Measurements from ENCODE around the gene DUS3L.
"Not testable (repeated sequence)": the region's sequence is repeated elsewhere in the genome, so short reads cannot be mapped to it uniquely, and the experiment has no call there.

The DUS3L gene

GRCh38 chr19:5753743-5754142 is 37.2 kb downstream of the DUS3L start:
- Histone ChIP-seq H3K18ac (ENCODE audit: low read length) (no peak overlapping the region), H3K27ac (ENCODE audit: low read depth, low read length) (no peak overlapping the region), H3K56ac (ENCODE audit: low read length) (no peak overlapping the region), H3K23ac (ENCODE audit: low read length) (no peak overlapping the region), H3K79me1 (ENCODE audit: low read length) (no peaks in the 10 kb centered on the region), H2BK5ac (ENCODE audit: low read length) (no peak overlapping the region), H3K36me3 (ENCODE audit: control insufficient read depth, insufficient read depth, low read length) (no peaks in the 10 kb centered on the region), H3K9ac (ENCODE audit: low read length) (no peak overlapping the region), H2AK5ac (ENCODE audit: low read length) (no peak overlapping the region), H3K4ac (ENCODE audit: low read depth, low read length) (no peak overlapping the region), H3K4me1 (ENCODE audit: control insufficient read depth, low read depth, low read length) (no peaks in the 10 kb centered on the region), H2BK15ac (replicated peaks; ENCODE audit: low read depth) (no peak overlapping the region), H3K4me2 (ENCODE audit: low read length) (no peak overlapping the region), H4K8ac (ENCODE audit: low read depth, low read length) (no peak overlapping the region), H3K4me3 (ENCODE audit: low read length) (no peak overlapping the region), H3K79me2 (ENCODE audit: control insufficient read depth, insufficient read depth, low read length) (no peaks in the 10 kb centered on the region), H2BK120ac (ENCODE audit: low read depth, low read length) (no peak overlapping the region), H4K5ac (ENCODE audit: low read length) (no peak overlapping the region), H3K27me3 (ENCODE audit: insufficient read depth, low read length, poor library complexity) (no peaks in the 10 kb centered on the region)
- DNase-seq, result no peak
- WGBS (ENCODE audit: extremely low coverage, insufficient coverage, low lambda C conversion rate), result no CpG with 5 or more reads among the region's 6 CpGs

- H3K4me2 ChIP-seq (ENCODE audit: low read length), result no peak overlapping the region
- H3K79me1 ChIP-seq (ENCODE audit: low read length), result no peaks in the 10 kb centered on the region
- no peak for DNase-seq
- H3K9ac ChIP-seq (ENCODE audit: low read length), result no peak overlapping the region
- H2AK5ac ChIP-seq (ENCODE audit: low read length), result no peak overlapping the region
- WGBS (ENCODE audit: extremely low coverage, insufficient coverage, low lambda C conversion rate), result no CpG with 5 or more reads among the region's 7 CpGs
- H2BK15ac ChIP-seq (replicated peaks; ENCODE audit: low read depth), result no peak overlapping the region
- H2BK5ac ChIP-seq (ENCODE audit: low read length), result no peak overlapping the region
- H3K27ac ChIP-seq (ENCODE audit: low read depth, low read length), result no peak overlapping the region
- no peak overlapping the region for H3K4ac ChIP-seq (ENCODE audit: low read depth, low read length)
- no peak overlapping the region for H3K18ac ChIP-seq (ENCODE audit: low read length)
- no peaks in the 10 kb centered on the region for H3K79me2 ChIP-seq (ENCODE audit: control insufficient read depth, insufficient read depth, low read length)
- H4K5ac ChIP-seq (ENCODE audit: low read length), result no peak overlapping the region
- no peak overlapping the region for H3K4me3 ChIP-seq (ENCODE audit: low read length)
- H3K27me3 ChIP-seq (ENCODE audit: insufficient read depth, low read length, poor library complexity), result no peaks in the 10 kb centered on the region
- H3K56ac ChIP-seq (ENCODE audit: low read length), result no peak overlapping the region
- no peak overlapping the region for H2BK120ac ChIP-seq (ENCODE audit: low read depth, low read length)
- no peaks in the 10 kb centered on the region for H3K36me3 ChIP-seq (ENCODE audit: control insufficient read depth, insufficient read depth, low read length)
- no peak overlapping the region for H4K8ac ChIP-seq (ENCODE audit: low read depth, low read length)
- H3K23ac ChIP-seq (ENCODE audit: low read length), result no peak overlapping the region
- H3K4me1 ChIP-seq (ENCODE audit: control insufficient read depth, low read depth, low read length), result no peaks in the 10 kb centered on the region
Observed at GRCh38 chr19:5751709-5752108, 39.3 kb downstream of the DUS3L start.

GRCh38 chr19:5749505-5749904 is 41.5 kb downstream of the DUS3L start:
- Histone ChIP-seq H3K4me3 (ENCODE audit: low read length) (no peak overlapping the region), H3K79me2 (ENCODE audit: control insufficient read depth, insufficient read depth, low read length) (no peaks in the 10 kb centered on the region), H3K18ac (ENCODE audit: low read length) (no peak overlapping the region), H3K36me3 (ENCODE audit: control insufficient read depth, insufficient read depth, low read length) (no peaks in the 10 kb centered on the region), H3K27me3 (ENCODE audit: insufficient read depth, low read length, poor library complexity) (no peaks in the 10 kb centered on the region), H2BK5ac (ENCODE audit: low read length) (no peak overlapping the region), H2BK120ac (ENCODE audit: low read depth, low read length) (no peak overlapping the region), H4K5ac (ENCODE audit: low read length) (no peak overlapping the region), H2AK5ac (ENCODE audit: low read length) (no peak overlapping the region), H2BK15ac (replicated peaks; ENCODE audit: low read depth) (no peak overlapping the region), H3K79me1 (ENCODE audit: low read length) (no peaks in the 10 kb centered on the region), H3K56ac (ENCODE audit: low read length) (no peak overlapping the region), H3K23ac (ENCODE audit: low read length) (no peak overlapping the region), H3K27ac (ENCODE audit: low read depth, low read length) (no peak overlapping the region), H3K4me1 (ENCODE audit: control insufficient read depth, low read depth, low read length) (no peaks in the 10 kb centered on the region), H4K8ac (ENCODE audit: low read depth, low read length) (no peak overlapping the region), H3K4me2 (ENCODE audit: low read length) (no peak overlapping the region), H3K9ac (ENCODE audit: low read length) (no peak overlapping the region), H3K4ac (ENCODE audit: low read depth, low read length) (no peak overlapping the region)
- no peak for DNase-seq
- no CpG with 5 or more reads among the region's 5 CpGs for WGBS (ENCODE audit: extremely low coverage, insufficient coverage, low lambda C conversion rate)

- H3K27ac ChIP-seq (ENCODE audit: low read depth, low read length); H2BK15ac ChIP-seq (replicated peaks; ENCODE audit: low read depth); H2BK120ac ChIP-seq (ENCODE audit: low read depth, low read length); H3K36me3 ChIP-seq (ENCODE audit: control insufficient read depth, insufficient read depth, low read length); H4K8ac ChIP-seq (ENCODE audit: low read depth, low read length); H2BK5ac ChIP-seq (ENCODE audit: low read length); H3K56ac ChIP-seq (ENCODE audit: low read length); H3K4me2 ChIP-seq (ENCODE audit: low read length); H4K5ac ChIP-seq (ENCODE audit: low read length); H3K27me3 ChIP-seq (ENCODE audit: insufficient read depth, low read length, poor library complexity); H3K9ac ChIP-seq (ENCODE audit: low read length); H3K79me1 ChIP-seq (ENCODE audit: low read length); H3K23ac ChIP-seq (ENCODE audit: low read length); H3K79me2 ChIP-seq (ENCODE audit: control insufficient read depth, insufficient read depth, low read length); H3K4me1 ChIP-seq (ENCODE audit: control insufficient read depth, low read depth, low read length); H2AK5ac ChIP-seq (ENCODE audit: low read length); H3K18ac ChIP-seq (ENCODE audit: low read length); H3K4ac ChIP-seq (ENCODE audit: low read depth, low read length); DNase-seq; H3K4me3 ChIP-seq (ENCODE audit: low read length): not testable (repeated sequence)
- WGBS (ENCODE audit: extremely low coverage, insufficient coverage, low lambda C conversion rate), result no CpG with 5 or more reads among the region's 6 CpGs
Observed at GRCh38 chr19:5748920-5749319, 42.0 kb downstream of the DUS3L start.

- DNase-seq; H3K18ac ChIP-seq (ENCODE audit: low read length); H4K8ac ChIP-seq (ENCODE audit: low read depth, low read length); H3K36me3 ChIP-seq (ENCODE audit: control insufficient read depth, insufficient read depth, low read length); H3K79me2 ChIP-seq (ENCODE audit: control insufficient read depth, insufficient read depth, low read length); H3K4me1 ChIP-seq (ENCODE audit: control insufficient read depth, low read depth, low read length); H2BK15ac ChIP-seq (replicated peaks; ENCODE audit: low read depth); H4K5ac ChIP-seq (ENCODE audit: low read length); H3K27me3 ChIP-seq (ENCODE audit: insufficient read depth, low read length, poor library complexity); H2BK120ac ChIP-seq (ENCODE audit: low read depth, low read length); H3K4me2 ChIP-seq (ENCODE audit: low read length); H2AK5ac ChIP-seq (ENCODE audit: low read length); H3K4ac ChIP-seq (ENCODE audit: low read depth, low read length); H3K4me3 ChIP-seq (ENCODE audit: low read length); H3K79me1 ChIP-seq (ENCODE audit: low read length); H3K27ac ChIP-seq (ENCODE audit: low read depth, low read length); H3K56ac ChIP-seq (ENCODE audit: low read length); H3K9ac ChIP-seq (ENCODE audit: low read length); H2BK5ac ChIP-seq (ENCODE audit: low read length); H3K23ac ChIP-seq (ENCODE audit: low read length): not testable (repeated sequence)
- WGBS (ENCODE audit: extremely low coverage, insufficient coverage, low lambda C conversion rate), result no CpG with 5 or more reads among the region's 10 CpGs
Observed at GRCh38 chr19:5744999-5745398, 46.0 kb downstream of the DUS3L start.

GRCh38 chr19:5743630-5744029 is 47.3 kb downstream of the DUS3L start:
- Histone ChIP-seq H3K56ac (ENCODE audit: low read length) (no peak overlapping the region), H3K23ac (ENCODE audit: low read length) (no peak overlapping the region), H2BK120ac (ENCODE audit: low read depth, low read length) (no peak overlapping the region), H3K4ac (ENCODE audit: low read depth, low read length) (no peak overlapping the region), H2BK5ac (ENCODE audit: low read length) (no peak overlapping the region), H3K4me2 (ENCODE audit: low read length) (no peak overlapping the region), H2BK15ac (replicated peaks; ENCODE audit: low read depth) (no peak overlapping the region), H3K18ac (ENCODE audit: low read length) (no peak overlapping the region), H4K5ac (ENCODE audit: low read length) (no peak overlapping the region), H2AK5ac (ENCODE audit: low read length) (no peak overlapping the region), H3K79me2 (ENCODE audit: control insufficient read depth, insufficient read depth, low read length) (no peaks in the 10 kb centered on the region), H3K4me3 (ENCODE audit: low read length) (no peak overlapping the region), H3K27me3 (ENCODE audit: insufficient read depth, low read length, poor library complexity) (no peaks in the 10 kb centered on the region), H4K8ac (ENCODE audit: low read depth, low read length) (no peak overlapping the region), H3K36me3 (ENCODE audit: control insufficient read depth, insufficient read depth, low read length) (no peaks in the 10 kb centered on the region), H3K9ac (ENCODE audit: low read length) (no peak overlapping the region), H3K27ac (ENCODE audit: low read depth, low read length) (no peak overlapping the region), H3K79me1 (ENCODE audit: low read length) (no peaks in the 10 kb centered on the region), H3K4me1 (ENCODE audit: control insufficient read depth, low read depth, low read length) (no peaks in the 10 kb centered on the region)
- DNase-seq, result no peak
